HepG2 (cell line): Measurements from ENCODE around the gene RPLP2. TPM values are rescaled to one million over a fixed set of nuclear protein-coding genes. Genes with fewer than 3 reads are reported as not detected.

Experiments used
- ASH2L ChIP-seq: fragments of 300-600, 200-600 bp; sonication (generic); IDR thresholded peaks from 2 replicates; pipeline ENCODE4 v1.7.0; 2017; ENCODE audit warnings: low read depth, mild to moderate bottlenecking, moderate library complexity, mixed read lengths, low read length; ENCODE audit not compliant: insufficient read length
- CREB1 ChIP-seq, 2 experiments: fragments of 450-650 bp in 1 of 2; IDR thresholded peaks; 2 replicates each; pipeline ENCODE4 v1.6.1; 2016 to 2017; ENCODE audit warnings: control low read depth in 1 of 2, mild to moderate bottlenecking in 1 of 2, missing compliant biosample characterization in 1 of 2, missing genetic modification characterization in 1 of 2
- ESRRA ChIP-seq: sonication (generic); formaldehyde crosslinking; IDR thresholded peaks from 2 replicates; pipeline ENCODE4 v1.5.1; 2020; ENCODE audit warnings: mild to moderate bottlenecking, low read depth, missing genetic modification reagents
- NR2F6 ChIP-seq, 2 experiments: IDR thresholded peaks; 2 replicates each; pipeline ENCODE4 v1.6.1; 2016; ENCODE audit warnings: antibody characterized with exemption in 1 of 2, mild to moderate bottlenecking in 1 of 2
- PTBP1 ChIP-seq: fragments of 200-400 bp; formaldehyde crosslinking; IDR thresholded peaks from 2 replicates; pipeline ENCODE4 v1.6.1; 2018; ENCODE audit warnings: low read length, low read depth; ENCODE audit not compliant: poor library complexity, severe bottlenecking
- RFX3 ChIP-seq: IDR thresholded peaks from 2 replicates; pipeline ENCODE4 v1.6.1; 2016; ENCODE audit warnings: missing biosample characterization, missing genetic modification reagents
- SSRP1 ChIP-seq: IDR thresholded peaks from 2 replicates; pipeline ENCODE4 v1.6.1; 2016; ENCODE audit warnings: control low read depth
- ZMYM4 ChIP-seq: sonication (generic); formaldehyde crosslinking; IDR thresholded peaks from 2 replicates; pipeline ENCODE4 v1.8.1; 2023; ENCODE audit warnings: mild to moderate bottlenecking, missing genetic modification reagents
- ZNF224 ChIP-seq: sonication (generic); formaldehyde crosslinking; IDR thresholded peaks from 2 replicates; pipeline ENCODE4 v1.5.0; 2020; ENCODE audit warnings: mild to moderate bottlenecking, missing genetic modification reagents
- ZNF326 ChIP-seq: sonication (generic); formaldehyde crosslinking; IDR thresholded peaks from 2 replicates; pipeline ENCODE4 v1.4.0; 2020; ENCODE audit warnings: missing genetic modification reagents, borderline replicate concordance
- ZNF572 ChIP-seq: sonication (generic); formaldehyde crosslinking; IDR thresholded peaks from 2 replicates; pipeline ENCODE4 v1.5.1; 2020; ENCODE audit warnings: mild to moderate bottlenecking, missing genetic modification reagents
- ZNF672 ChIP-seq: sonication (generic); formaldehyde crosslinking; IDR thresholded peaks from 2 replicates; pipeline ENCODE4 v1.8.1; 2022; ENCODE audit warnings: missing genetic modification reagents
- ZNF720 ChIP-seq: sonication (generic); formaldehyde crosslinking; IDR thresholded peaks from 2 replicates; pipeline ENCODE4 v1.4.0; 2020; ENCODE audit warnings: missing genetic modification reagents
- ZNF780A ChIP-seq: sonication (generic); formaldehyde crosslinking; IDR thresholded peaks from 2 replicates; pipeline ENCODE4 v1.8.0; 2022; ENCODE audit warnings: mild to moderate bottlenecking, missing genetic modification reagents, moderate library complexity
- ZSCAN21 ChIP-seq: sonication (generic); formaldehyde crosslinking; IDR thresholded peaks from 2 replicates; pipeline ENCODE4 v1.8.0; 2022; ENCODE audit warnings: mild to moderate bottlenecking, missing genetic modification reagents, moderate library complexity, borderline replicate concordance
- polyA plus RNA-seq, 8 experiments: library from polyadenylated mRNA; depleted of rRNA in 3 of 8; stranded (reverse) in 7 of 8; unstranded in 1 of 8; fragments of >200 nt; fragmentation: Illumina TruSeq in 4 of 8; extraction: Trizol in 4 of 8; gene quantifications; 2 replicates each; pipeline versions ENCODE4 v1.2.1 to v1.2.3, GENCODE V29; 2011 to 2016; ENCODE audit warnings: low read depth in 4 of 8, missing spikeins in 1 of 8, mixed read lengths in 1 of 8; ENCODE audit not compliant: insufficient read depth in 1 of 8
- total RNA-seq, 5 experiments: library from RNA; depleted of rRNA; stranded (reverse); fragments of >200 nt; fragmentation: Illumina TruSeq; extraction: Trizol; gene quantifications; 2 replicates each; pipeline ENCODE4 v1.2.3, GENCODE V29; 2016; ENCODE audit warnings: low read depth in 1 of 5
- TF ChIP-seq, protein P1 (sequence below): sonication (generic); formaldehyde crosslinking; IDR thresholded peaks from 2 replicates; pipeline ENCODE4 v1.5.0; 2020; ENCODE audit warnings: missing genetic modification reagents, mild to moderate bottlenecking, borderline replicate concordance
- TF ChIP-seq, protein P2 (sequence below): IDR thresholded peaks from 2 replicates; pipeline ENCODE4 v1.6.1; 2016; ENCODE audit warnings: low read depth, missing genetic modification reagents, missing compliant biosample characterization
- TF ChIP-seq, protein P3 (sequence below): sonication (generic); formaldehyde crosslinking; IDR thresholded peaks from 2 replicates; pipeline ENCODE4 v1.5.0; 2020; ENCODE audit warnings: missing genetic modification reagents
- TF ChIP-seq, protein P4 (sequence below): IDR thresholded peaks from 2 replicates; pipeline ENCODE4 v1.6.1; 2016; ENCODE audit warnings: mild to moderate bottlenecking, missing biosample characterization, missing genetic modification reagents
- TF ChIP-seq, protein P5 (sequence below): sonication (generic); formaldehyde crosslinking; IDR thresholded peaks from 2 replicates; pipeline ENCODE4 v1.9.0; 2022; ENCODE audit warnings: low read depth, missing genetic modification reagents

RPLP2 gene
- total and polyA plus RNA-seq, 2 of the 13 experiments (the other 11 are each of a cell fraction or from before 2014, with no cell fraction given), result 978 to 2,106 TPM

DNA sequence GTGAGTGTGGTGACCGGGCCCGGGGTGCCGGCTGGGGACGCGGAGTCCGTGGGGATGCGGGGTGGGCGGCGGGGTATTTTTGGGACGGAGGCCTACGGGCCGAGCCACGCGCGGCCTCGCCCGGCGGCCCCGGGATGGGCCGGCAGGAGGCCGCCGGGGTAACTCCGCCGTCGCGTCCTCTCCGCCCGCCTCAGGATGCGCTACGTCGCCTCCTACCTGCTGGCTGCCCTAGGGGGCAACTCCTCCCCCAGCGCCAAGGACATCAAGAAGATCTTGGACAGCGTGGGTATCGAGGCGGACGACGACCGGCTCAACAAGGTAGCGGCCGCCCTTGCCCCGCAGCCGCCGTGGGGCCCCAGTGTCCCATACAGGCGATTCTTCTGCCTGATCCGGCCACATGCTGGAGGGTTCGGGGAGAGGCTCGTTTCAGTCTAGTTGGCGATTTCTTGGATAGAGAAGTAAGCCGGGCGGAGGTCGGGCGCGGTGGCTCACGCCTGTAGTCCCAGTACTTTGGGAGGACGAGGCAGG is 337 bp downstream of the RPLP2 start (continued):
- 0 out of 2 replicates have a peak, but pooled peaks have one; percentile 27 for TF ChIP-seq SSRP1
- TF ChIP-seq ZNF224, result no peak
- TF ChIP-seq, protein P1, sequence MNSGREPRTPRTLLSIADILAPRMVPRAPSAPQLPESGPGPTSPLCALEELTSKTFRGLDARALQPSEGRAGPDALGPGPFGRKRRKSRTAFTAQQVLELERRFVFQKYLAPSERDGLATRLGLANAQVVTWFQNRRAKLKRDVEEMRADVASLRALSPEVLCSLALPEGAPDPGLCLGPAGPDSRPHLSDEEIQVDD (CRISPR knock-in tag), result no peak
- no peak for TF ChIP-seq ZNF572 (CRISPR knock-in tag)
- TF ChIP-seq NR2F6 (IDR thresholded peaks at IDR 0.05), result no peak
- TF ChIP-seq NR2F6 (CRISPR knock-in tag; IDR thresholded peaks at IDR 0.05), result no peak
- TF ChIP-seq, protein P2, sequence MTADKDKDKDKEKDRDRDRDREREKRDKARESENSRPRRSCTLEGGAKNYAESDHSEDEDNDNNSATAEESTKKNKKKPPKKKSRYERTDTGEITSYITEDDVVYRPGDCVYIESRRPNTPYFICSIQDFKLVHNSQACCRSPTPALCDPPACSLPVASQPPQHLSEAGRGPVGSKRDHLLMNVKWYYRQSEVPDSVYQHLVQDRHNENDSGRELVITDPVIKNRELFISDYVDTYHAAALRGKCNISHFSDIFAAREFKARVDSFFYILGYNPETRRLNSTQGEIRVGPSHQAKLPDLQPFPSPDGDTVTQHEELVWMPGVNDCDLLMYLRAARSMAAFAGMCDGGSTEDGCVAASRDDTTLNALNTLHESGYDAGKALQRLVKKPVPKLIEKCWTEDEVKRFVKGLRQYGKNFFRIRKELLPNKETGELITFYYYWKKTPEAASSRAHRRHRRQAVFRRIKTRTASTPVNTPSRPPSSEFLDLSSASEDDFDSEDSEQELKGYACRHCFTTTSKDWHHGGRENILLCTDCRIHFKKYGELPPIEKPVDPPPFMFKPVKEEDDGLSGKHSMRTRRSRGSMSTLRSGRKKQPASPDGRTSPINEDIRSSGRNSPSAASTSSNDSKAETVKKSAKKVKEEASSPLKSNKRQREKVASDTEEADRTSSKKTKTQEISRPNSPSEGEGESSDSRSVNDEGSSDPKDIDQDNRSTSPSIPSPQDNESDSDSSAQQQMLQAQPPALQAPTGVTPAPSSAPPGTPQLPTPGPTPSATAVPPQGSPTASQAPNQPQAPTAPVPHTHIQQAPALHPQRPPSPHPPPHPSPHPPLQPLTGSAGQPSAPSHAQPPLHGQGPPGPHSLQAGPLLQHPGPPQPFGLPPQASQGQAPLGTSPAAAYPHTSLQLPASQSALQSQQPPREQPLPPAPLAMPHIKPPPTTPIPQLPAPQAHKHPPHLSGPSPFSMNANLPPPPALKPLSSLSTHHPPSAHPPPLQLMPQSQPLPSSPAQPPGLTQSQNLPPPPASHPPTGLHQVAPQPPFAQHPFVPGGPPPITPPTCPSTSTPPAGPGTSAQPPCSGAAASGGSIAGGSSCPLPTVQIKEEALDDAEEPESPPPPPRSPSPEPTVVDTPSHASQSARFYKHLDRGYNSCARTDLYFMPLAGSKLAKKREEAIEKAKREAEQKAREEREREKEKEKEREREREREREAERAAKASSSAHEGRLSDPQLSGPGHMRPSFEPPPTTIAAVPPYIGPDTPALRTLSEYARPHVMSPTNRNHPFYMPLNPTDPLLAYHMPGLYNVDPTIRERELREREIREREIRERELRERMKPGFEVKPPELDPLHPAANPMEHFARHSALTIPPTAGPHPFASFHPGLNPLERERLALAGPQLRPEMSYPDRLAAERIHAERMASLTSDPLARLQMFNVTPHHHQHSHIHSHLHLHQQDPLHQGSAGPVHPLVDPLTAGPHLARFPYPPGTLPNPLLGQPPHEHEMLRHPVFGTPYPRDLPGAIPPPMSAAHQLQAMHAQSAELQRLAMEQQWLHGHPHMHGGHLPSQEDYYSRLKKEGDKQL (CRISPR knock-in tag), result 0 out of 2 replicates have a peak, but pooled peaks have one; percentile 33
- no peak for TF ChIP-seq ZNF672 (CRISPR knock-in tag)
- TF ChIP-seq, protein P3, sequence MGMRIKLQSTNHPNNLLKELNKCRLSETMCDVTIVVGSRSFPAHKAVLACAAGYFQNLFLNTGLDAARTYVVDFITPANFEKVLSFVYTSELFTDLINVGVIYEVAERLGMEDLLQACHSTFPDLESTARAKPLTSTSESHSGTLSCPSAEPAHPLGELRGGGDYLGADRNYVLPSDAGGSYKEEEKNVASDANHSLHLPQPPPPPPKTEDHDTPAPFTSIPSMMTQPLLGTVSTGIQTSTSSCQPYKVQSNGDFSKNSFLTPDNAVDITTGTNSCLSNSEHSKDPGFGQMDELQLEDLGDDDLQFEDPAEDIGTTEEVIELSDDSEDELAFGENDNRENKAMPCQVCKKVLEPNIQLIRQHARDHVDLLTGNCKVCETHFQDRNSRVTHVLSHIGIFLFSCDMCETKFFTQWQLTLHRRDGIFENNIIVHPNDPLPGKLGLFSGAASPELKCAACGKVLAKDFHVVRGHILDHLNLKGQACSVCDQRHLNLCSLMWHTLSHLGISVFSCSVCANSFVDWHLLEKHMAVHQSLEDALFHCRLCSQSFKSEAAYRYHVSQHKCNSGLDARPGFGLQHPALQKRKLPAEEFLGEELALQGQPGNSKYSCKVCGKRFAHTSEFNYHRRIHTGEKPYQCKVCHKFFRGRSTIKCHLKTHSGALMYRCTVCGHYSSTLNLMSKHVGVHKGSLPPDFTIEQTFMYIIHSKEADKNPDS, result peak; percentile 82; the same call in 1 of the 2 replicates
- TF ChIP-seq ZMYM4, result peak; percentile 31; the same call in 1 of the 2 replicates
- TF ChIP-seq CREB1 (IDR thresholded peaks at IDR 0.05), result no peak
- TF ChIP-seq CREB1 (CRISPR knock-in tag; IDR thresholded peaks at IDR 0.05), result no peak
- no peak for TF ChIP-seq ZSCAN21 (CRISPR knock-in tag)
- no peak for TF ChIP-seq ZNF326 (CRISPR knock-in tag)
- peak; percentile 51 for TF ChIP-seq ASH2L
- TF ChIP-seq, protein P4, sequence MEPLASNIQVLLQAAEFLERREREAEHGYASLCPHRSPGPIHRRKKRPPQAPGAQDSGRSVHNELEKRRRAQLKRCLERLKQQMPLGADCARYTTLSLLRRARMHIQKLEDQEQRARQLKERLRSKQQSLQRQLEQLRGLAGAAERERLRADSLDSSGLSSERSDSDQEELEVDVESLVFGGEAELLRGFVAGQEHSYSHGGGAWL (CRISPR knock-in tag), result peak; percentile 26; the same call in 1 of the 2 replicates
- TF ChIP-seq ZNF720 (CRISPR knock-in tag), result no peak
- no peak for TF ChIP-seq RFX3 (CRISPR knock-in tag)
- TF ChIP-seq ZNF780A (CRISPR knock-in tag), result 0 out of 2 replicates have a peak, but pooled peaks have one; percentile 8
- no peak for TF ChIP-seq PTBP1
- TF ChIP-seq, protein P5, sequence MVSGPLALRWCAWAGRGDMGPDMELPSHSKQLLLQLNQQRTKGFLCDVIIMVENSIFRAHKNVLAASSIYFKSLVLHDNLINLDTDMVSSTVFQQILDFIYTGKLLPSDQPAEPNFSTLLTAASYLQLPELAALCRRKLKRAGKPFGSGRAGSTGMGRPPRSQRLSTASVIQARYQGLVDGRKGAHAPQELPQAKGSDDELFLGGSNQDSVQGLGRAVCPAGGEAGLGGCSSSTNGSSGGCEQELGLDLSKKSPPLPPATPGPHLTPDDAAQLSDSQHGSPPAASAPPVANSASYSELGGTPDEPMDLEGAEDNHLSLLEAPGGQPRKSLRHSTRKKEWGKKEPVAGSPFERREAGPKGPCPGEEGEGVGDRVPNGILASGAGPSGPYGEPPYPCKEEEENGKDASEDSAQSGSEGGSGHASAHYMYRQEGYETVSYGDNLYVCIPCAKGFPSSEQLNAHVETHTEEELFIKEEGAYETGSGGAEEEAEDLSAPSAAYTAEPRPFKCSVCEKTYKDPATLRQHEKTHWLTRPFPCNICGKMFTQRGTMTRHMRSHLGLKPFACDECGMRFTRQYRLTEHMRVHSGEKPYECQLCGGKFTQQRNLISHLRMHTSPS (CRISPR knock-in tag), result no peak
- 0 out of 2 replicates have a peak, but pooled peaks have one; percentile 9 for TF ChIP-seq ESRRA (CRISPR knock-in tag)
